GM18502 (cell line): Measurements from ENCODE around the gene BAZ1A.
"Not testable (repeated sequence)": the region's sequence is repeated elsewhere in the genome, so short reads cannot be mapped to it uniquely, and the experiment has no call there.

Source experiments
- ATAC-seq: cut with Tn5 transposase; IDR thresholded peaks from one replicate; pipeline ENCODE4 v1.9.1; 2021; ENCODE audit warnings: mild to moderate bottlenecking; ENCODE audit not compliant: unreplicated experiment, poor library complexity

Gene BAZ1A

DNA sequence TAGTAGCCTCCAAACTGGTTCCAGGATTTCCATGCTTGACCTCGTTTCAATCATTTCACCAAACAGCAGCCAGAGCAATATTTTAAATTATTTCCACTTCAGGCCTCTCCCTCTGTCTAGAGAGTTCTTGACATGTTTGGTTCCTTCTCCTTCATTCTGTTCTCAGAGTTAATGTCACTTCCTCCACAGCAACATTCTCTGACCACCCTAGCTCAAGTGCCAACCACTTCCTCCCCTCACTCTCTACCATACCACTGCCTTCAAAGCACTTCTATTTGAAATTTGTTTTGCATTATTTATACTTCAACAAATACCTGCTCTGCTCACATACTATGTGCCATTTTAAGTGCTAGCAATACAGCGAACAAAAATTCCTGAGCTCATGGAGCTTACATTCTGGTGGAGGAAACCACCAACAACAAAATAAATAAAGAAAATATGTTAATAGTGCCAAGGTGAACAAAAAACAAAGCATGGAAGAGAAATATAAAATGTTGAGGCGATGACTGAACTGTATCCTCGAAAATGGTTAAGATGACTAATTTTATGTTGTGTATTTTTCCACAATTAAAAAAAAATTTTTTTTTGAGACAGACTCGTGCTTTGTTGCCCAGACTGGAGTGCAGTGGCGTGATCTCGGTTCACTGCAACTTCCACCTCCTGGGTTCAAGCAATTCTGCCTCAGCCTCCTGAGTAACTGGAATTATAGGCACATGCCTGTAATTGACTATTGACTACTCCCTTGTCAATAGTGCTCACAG, 17.3 kb downstream of the BAZ1A start:
- ATAC-seq = no peak

DNA sequence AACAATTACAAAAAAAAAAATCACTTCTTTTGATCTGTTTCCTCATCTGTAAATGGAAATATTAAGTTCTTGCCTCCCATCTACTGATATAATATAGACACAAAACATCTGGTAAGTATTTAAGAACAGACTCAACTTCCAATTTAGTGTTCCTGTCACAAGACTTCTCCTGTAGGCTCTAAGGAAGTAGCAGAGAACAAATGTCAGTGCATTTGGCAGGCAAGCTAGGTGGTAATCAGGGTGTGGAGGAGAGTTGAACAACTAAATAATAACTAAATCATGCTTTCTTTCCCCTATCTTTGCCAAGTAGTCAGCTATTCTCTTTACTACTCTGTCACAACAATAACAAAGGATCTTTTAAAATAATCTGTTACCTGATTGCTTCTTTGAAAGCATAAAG, 22.1 kb downstream of the BAZ1A start:
- no peak for ATAC-seq

DNA sequence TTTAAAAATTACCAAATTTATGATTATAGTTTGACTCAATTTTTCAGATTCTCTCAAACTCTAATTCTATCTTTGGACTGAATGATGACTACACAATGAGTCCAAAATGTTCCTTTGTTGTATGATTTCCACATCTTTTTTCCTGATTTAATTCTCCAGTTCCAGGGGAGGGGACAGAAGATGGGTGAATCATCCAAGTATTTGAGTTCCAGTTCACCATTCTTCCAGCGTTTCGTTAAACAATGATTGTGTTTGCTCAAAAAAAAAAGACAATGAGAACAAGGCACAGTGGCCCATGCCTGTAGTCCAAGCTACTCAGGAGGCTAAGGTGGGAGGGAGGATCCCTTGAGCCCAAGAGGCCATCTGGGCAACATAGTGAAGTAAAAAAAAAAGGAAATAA, 23.8 kb downstream of the BAZ1A start:
- no peak for ATAC-seq

DNA sequence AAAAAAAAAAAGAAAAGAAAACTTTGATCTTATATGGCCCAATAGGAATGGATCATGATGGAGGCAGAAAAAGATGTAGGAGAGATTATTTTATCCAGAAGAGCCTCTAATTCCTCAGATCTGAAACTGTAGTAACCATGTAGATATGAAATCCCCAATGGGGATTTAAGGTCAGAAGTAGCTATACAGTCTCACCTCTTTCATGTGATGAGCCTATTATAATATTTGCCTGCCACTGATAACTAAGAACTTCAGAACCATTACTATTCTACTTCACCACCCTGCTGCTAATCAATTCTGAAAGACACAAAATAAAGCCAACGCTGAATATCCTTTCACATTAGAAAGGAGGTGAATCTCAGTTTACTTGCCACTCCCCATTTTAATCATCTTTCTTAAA, 29.3 kb downstream of the BAZ1A start:
- ATAC-seq = no peak

DNA sequence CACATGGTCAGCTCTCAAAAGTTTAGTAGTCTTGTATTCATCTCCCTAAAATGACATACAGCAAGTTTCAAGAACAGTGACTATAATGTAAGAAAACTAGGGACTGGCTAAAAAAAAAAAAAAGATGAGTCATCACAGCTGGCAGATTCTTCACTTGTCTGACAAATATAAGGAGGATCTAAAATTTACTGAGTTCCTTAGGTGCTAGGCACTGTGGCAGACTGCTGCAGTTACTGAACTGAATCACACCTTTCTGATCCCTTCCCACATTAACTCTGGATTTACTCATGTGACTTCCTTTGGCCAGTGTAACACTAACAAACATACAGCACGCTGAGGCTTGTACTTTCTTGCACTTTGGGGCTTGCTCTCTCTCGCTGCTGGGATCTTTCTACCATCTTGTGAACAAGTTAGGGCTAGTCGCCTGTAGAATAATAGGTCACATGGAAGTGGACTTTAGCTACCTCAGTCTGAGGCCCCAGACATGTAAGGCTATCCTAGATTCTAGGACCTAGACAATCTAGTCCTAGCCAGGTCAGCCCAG, 32.1 kb downstream of the BAZ1A start:
- no peak for ATAC-seq

DNA sequence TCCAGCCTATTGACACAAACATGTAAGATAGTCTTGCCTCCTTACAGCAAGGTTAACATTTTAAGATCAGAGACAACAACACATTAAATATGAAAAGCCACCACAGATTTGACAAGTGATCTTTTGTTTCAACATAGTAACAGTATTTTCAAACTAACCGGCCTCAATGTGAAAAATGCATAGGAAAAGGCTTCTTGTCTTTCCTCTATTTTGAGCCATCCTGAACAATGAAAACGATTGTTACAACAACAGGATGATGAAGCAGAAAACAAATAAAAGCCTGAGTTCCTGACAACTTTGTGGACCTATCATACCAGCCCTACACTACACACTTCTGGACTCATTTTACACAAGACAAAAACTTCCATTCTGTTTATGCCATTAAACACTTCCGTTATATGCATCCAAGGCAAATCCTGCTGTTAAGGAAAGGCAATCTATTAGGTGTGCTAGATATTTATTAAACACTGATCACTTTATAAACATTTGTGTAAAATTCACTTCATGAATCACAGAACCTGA, 37.3 kb downstream of the BAZ1A start:
- no peak for ATAC-seq

DNA sequence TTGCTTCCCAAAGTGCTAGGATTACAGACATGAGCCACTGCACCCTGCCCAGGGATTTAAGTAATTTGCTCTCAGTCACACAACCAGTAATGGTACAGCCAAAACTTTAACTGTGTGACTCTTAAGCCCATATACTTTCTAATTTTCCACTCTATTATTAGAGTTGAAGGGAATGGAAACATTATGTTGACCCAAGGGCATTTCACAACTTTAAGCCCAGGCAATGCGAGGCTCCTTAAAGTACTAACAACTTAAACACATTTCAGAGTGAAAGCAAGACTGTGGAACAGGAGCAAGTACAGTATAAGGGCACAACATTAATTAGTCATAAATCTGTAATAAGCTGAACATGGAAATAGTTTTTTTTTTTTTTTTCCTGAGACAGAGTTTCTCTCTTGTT, 39.8 kb downstream of the BAZ1A start:
- ATAC-seq = no peak

DNA sequence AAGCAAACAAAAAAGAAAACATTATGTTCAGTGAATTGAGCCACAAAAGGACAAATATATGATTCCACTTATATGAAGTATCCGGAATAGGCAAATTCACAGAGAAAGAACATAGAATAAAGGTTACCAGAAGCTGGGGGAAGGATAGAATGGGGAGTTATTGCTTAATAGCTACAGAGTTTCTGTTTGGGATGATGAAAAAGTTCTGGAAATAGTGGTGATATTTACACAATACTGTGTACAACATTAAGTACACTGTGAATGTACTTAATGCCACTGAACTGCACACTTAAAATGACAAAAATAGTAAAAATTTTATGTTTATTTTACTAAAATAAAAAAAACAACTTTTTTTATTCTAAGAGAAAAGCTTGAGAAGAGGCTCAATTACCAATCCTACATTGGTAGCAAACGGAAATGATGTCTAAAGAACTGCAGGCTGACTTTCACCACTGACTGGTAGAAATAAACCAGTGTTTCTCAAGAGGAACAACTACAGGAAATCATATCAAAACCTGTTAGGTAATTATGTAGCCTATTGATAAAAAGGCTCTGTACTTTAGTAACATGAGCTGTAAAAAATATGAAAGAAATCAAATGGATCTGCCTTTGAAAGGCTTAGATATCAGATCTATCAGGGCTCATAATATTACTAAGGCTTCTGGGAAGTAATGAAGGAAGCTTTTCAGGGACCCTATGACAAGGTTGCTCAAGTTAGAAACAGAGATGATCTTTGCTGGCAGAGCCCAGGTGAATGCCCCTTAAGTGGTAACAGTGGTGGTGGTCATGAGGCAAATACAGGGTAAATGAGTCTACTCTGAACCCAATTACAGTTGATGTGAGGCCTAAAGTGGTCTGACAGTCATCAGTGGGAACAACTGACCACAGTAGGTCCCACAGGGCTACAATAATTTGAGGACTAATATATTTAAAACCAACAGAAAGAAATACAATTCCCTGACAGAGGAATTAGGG, 41.3 kb downstream of the BAZ1A start:
- ATAC-seq = no peak

DNA sequence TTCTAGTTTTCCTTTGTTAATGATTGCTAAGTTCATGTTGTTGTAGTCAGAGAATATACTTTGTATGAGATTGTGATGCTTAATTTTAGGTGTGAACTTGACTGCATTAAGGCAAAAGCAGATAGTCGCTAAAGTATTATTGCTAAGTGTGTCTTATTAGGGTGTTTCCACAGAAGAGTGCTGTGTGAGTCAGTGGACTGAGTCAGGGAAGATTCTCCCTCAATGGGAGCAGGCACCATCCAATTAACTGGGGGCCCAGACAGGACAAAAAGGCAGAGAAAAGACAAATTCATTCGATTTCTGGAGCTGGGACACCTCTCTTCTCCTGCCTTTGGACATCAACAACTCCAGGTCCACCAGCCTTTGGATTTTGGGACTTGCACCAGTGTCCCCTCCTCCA, 48.5 kb downstream of the BAZ1A start:
- no peak for ATAC-seq

DNA sequence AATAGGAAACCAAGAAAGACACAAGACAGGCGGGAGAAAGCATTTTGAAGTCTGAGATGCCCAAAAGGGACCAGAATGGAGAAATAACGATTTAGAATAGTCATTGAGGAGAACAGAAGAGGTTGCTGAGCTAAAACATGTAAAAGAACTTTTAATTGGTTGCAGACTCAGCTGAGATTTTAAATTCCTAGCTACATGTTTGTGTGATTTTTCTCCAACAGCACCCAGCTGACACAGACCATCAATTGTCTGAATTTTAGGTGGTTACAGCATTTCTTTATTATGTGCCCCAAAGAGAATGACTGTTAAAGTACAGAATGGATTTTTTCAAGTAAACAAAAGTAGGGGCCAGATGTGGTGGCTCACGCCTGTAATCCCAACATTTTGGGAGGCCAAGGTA, 50.3 kb downstream of the BAZ1A start:
- ATAC-seq = no peak

DNA sequence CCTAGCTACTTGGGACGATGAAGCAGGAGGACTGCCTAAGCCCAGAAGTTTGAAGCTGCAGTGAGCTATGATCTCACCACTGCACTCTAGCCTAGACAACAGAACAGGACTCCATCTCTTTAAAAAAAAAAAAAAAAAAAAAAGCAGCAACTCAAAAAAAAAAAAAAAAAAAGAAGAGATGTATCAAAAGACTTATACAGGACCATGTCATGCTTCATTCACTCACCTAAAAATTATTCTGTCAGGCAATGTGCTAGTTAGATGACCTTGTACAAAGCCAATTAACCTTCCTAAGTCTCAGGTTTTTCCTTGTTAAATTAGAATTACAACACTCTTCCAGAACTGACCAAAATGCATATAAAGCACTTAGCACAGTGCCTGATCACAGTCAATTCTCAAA, 50.9 kb downstream of the BAZ1A start:
- no peak for ATAC-seq

DNA sequence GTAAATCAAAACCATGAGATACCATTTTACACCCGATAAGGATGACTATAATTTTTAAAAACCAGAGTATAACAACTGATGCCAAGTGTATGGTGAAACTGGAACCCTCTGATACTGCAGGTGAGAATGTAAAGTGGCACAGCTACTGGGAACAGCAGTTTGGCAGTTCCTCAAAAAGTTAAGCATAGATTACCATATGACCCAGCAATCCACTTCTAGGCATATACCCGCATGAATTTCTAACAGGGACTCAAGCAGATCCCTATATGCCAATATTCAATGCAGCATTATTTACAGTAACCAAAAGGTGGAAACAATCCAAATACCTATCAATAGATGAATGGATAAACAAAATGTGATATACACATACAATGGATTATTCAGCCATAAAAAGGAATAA, 57.4 kb downstream of the BAZ1A start:
- ATAC-seq = no peak

DNA sequence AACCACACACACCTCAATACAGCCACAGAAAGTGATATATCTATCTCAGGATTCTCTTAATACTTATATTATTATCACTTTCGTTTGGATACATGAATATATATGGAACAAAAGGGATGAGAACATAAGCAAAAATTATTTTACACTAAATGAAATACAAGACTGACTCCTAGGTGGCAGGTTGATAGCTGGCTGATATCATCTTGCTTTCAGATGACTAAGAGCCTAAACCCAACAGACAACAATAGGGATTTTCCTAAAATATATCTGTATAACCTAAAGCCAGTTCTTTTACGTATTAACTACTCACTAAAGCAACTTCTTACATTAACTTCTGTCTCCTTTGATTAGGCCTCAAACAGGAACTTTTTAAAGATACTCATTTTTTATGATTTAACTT, 65.1 kb downstream of the BAZ1A start:
- no peak for ATAC-seq

DNA sequence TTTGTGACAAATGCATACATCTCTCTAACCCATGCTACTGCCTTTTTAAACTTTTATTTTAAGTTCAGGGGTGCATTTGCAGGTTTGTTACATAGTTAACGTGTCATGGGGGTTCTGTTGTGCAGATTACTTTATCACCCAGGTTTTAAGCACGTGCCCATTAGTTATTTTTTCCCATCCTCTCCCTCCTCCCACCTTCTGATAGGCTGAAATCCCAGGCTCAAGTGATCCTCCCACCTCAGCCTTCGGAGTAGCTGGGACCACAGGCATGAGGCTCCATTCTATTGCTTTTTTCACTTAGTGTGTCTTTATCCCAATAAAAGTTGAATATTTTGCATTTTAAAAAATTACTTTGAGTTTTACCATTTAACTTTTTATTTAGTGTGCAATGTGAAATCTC, 68.9 kb downstream of the BAZ1A start:
- ATAC-seq = no peak

DNA sequence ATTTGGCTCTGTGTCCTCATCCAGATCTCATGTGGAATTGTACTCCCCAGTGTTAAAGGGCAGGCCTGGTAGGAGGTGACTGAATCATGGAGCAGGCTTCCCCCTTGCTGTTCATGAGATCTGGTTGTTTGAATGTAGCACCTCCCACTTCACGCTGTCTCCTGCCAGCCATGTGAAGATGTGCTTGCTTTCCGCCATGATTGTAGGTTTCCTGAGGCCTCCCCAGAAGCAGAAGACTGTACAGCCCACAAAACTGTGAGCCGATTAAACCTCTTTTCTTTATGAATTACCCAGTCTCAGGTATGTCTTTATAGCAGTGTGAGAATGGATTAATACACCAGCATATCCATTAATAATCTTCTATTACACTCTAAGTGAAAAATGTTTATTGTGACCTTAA, 70.2 kb downstream of the BAZ1A start:
- ATAC-seq = no peak

DNA sequence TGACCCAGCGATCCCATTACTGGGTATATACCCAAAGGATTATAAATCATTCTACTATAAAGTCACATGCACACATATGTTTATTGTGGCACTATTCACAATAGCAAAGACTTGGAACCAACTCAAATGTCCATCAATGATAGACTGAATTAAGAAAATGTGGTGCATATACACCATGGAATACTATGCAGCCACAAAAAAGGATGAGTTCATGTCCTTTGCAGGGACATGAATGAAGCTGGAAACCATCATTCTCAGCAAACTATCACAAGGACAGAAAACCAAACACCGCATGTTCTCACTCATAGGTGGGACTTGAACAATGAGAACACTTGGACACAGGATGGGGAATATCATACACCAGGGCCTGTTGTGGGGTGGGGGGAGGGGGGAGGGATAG, 76.3 kb downstream of the BAZ1A start:
- ATAC-seq = not testable (repeated sequence)

DNA sequence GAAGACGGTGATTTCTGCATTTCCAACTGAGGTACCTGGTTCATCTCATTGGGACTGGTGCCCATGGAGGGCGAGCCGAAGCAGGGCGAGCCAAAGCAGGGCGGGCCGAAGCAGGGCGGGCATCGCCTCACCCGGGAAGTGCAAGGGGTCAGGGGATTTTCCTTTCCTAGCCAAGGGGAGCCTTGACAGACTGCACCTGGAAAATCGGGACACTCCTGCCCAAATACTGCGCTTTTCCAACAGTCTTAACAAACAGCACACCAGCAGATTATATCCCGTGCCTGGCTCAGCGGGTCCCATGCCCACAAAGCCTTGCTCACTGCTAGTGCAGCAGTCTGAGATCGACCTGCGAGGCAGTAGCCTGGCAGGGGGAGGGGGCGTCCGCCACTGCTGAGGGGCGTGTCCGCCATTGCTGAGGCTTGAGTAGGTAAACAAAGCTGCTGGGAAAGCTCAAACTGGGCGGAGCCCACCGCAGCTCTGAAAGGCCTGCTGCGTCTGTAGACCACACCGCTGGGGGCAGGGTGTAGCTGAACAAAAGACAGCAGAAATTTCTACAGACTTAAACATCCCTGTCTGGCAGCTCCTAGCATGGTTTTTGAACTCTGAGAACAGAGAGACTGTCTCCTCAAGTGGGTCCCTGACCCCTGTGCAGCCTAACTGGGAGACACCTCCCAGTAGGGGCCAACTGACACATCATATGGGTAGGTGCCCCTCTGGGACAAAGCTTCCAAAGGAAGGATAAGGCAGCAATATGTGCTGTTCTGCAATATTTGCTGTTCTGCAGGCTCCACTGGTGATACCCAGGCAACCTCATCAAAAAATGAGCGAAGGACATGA, 77.2 kb downstream of the BAZ1A start:
- no peak for ATAC-seq

DNA sequence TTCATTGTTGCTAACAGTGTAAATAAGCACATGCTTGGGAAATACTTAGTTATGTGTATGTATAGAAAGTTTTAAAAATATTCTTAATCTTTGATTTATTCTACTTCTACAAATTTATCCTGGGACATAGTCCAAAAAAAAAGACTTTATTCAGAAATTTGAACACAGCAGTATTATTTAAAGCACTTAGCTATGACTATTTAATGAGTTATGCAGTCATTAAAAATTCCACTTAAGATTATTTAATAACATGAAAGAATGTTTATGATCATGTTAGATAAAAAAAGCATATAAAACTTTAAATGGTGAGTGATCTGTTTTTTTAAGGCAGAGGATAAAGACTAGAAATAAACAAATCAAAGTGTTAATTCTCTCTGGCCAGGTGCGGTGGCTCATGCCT, 78.3 kb downstream of the BAZ1A start:
- ATAC-seq = no peak

DNA sequence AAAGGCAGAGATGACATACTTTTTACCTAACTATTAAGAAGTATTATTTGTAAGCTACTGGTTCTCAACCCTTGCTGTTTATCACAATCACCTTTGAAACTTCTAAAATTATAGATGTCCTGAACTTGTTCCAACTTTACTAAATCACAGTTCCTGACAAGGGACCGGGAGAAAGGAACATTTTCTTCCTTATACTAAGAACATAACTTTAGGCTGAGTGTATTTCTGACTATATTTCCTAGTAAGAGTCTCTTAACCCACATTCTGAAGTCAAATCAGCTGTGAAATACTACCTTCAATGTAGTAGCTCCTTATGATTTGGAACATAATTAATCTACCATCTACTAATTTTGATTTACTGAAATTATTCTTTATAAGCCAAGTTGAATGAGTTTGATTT, 80.2 kb downstream of the BAZ1A start:
- ATAC-seq = no peak

DNA sequence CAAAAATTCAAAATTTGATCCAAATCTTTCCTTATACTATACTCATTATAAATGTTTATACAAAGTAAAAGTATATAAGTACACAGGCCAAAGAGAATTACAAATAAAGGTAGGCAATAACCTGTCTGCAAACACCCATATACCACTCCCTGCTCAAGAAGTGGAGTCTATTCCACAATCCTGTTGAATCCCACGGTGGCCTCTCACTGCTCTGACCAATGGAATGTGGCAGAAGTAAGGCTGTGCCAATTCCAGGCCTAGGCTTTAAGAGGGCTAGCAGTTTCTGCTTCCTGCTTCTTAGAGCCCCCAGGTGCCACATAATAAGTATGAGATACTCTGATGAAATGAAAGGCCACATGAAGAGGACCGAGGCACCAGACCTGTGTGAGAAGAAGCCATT, 80.9 kb downstream of the BAZ1A start:
- ATAC-seq = no peak
